Erythroblast (primary cell): ENCODE results near the gene PARVA.

Experiments used
- GATA1 ChIP-seq: IDR thresholded peaks from 2 replicates; pipeline ENCODE4 v1.6.1; 2011; ENCODE audit warnings: low read depth, mild to moderate bottlenecking, control low read depth, low read length, moderate library complexity
- POLR2A ChIP-seq: IDR thresholded peaks from 2 replicates; pipeline ENCODE4 v1.6.1; 2011; ENCODE audit warnings: mild to moderate bottlenecking, low read length

GRCh38 chr11:12546660-12547059 is 169.3 kb downstream of the PARVA start:
- TF ChIP-seq POLR2A (no peak), GATA1 (no peak)
